Ascending aorta (tissue), 2 donors: ENCODE measurements around the gene FCER2. TPM values are rescaled to one million over a fixed set of nuclear protein-coding genes. Genes with fewer than 3 reads are reported as not detected.

Experiments
- DNase-seq, 2 donors: peaks; one replicate each; pipeline ENCODE4 v3.0.0-alpha.2; 2019; ENCODE audit warnings: low spot score in 2 of 2
- H3K27ac ChIP-seq, 2 donors: fragments of 200-600 bp; sonication (generic); one replicate each; pipeline ENCODE4 v1.5.1; 2016 to 2017; ENCODE audit warnings: mild to moderate bottlenecking in 1 of 2
- H3K27me3 ChIP-seq: fragments of 200-600 bp; sonication (generic); one replicate; pipeline ENCODE4 v1.5.1; 2017
- H3K36me3 ChIP-seq, 2 donors: fragments of 200-600 bp; sonication (generic); one replicate each; pipeline ENCODE4 v1.5.1; 2016
- H3K4me1 ChIP-seq, 2 donors: fragments of 200-600 bp; sonication (generic); one replicate each; pipeline ENCODE4 v1.5.1; 2016 to 2017; ENCODE audit warnings: mild to moderate bottlenecking in 1 of 2
- H3K4me3 ChIP-seq, 2 donors: fragments of 200-600 bp; sonication (generic); one replicate each; pipeline ENCODE4 v1.5.1; 2016 to 2017; ENCODE audit warnings: mild to moderate bottlenecking in 1 of 2
- H3K9me3 ChIP-seq, 2 donors: fragments of 200-600 bp; sonication (generic); one replicate each; pipeline ENCODE4 v1.5.1; 2016
- intact Hi-C: fragments of 100-400 bp; cut with DNase I; formaldehyde crosslinking; loops from one replicate; pipeline ENCODE4 v1.15.1; 2023
- total RNA-seq: library from RNA; depleted of rRNA; stranded (reverse); fragments of >200 nt; gene quantifications from one replicate; pipeline ENCODE4 v1.1.0, GENCODE V29; 2016
- TF ChIP-seq, protein P1 (sequence below), 3 experiments: fragments of 200-600 bp in 2 of 3; fragments of 450-650 bp in 1 of 3; sonication (generic) in 2 of 3; IDR thresholded peaks; one replicate each; pipeline ENCODE4 v1.5.1; 2016 to 2019; ENCODE audit warnings: antibody characterized with exemption in 3 of 3, mild to moderate bottlenecking in 1 of 3, moderate library complexity in 1 of 3

FCER2 gene
- total RNA-seq, 1 donor from 2014 or later, result not detected

DNA sequence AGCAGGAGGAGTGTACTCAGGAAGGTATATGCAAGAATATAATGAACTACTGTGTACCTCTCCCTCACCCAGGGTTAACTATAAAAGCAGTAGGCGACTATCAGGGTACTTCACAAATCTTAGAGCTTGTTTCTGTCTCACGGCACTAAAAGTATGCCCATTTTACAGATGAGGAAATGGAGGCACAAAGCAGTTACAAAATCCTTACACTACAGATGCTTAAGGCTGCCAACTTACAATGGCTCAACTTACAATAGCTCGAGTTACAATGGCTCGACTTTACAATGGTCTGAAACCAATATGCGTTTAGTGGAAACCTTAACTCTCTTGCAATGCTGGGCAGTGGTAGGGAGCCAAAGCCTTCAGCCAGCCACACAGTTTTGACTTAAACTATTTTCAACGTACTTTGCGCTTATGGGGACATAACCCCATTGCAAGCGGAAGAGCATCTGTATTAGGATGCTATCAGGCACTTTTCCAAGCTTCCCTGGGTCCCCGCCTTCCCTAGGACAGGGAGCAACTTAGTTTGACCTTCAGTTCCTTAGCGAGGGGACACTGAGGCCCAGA lies 4.1 kb downstream of the FCER2 start:
- TF ChIP-seq, protein P1, sequence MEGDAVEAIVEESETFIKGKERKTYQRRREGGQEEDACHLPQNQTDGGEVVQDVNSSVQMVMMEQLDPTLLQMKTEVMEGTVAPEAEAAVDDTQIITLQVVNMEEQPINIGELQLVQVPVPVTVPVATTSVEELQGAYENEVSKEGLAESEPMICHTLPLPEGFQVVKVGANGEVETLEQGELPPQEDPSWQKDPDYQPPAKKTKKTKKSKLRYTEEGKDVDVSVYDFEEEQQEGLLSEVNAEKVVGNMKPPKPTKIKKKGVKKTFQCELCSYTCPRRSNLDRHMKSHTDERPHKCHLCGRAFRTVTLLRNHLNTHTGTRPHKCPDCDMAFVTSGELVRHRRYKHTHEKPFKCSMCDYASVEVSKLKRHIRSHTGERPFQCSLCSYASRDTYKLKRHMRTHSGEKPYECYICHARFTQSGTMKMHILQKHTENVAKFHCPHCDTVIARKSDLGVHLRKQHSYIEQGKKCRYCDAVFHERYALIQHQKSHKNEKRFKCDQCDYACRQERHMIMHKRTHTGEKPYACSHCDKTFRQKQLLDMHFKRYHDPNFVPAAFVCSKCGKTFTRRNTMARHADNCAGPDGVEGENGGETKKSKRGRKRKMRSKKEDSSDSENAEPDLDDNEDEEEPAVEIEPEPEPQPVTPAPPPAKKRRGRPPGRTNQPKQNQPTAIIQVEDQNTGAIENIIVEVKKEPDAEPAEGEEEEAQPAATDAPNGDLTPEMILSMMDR (IDR thresholded peaks at IDR 0.05), result no peak
- Histone ChIP-seq H3K9me3 (no peaks in the 10 kb centered on the region), H3K4me3 (no peak overlapping the region), H3K36me3 (no peaks in the 10 kb centered on the region), H3K4me1 (no peaks in the 10 kb centered on the region), H3K27me3 (no peaks in the 10 kb centered on the region), H3K27ac (no peak overlapping the region)
- no peak for DNase-seq
- intact Hi-C loops, result no loop called here

DNA sequence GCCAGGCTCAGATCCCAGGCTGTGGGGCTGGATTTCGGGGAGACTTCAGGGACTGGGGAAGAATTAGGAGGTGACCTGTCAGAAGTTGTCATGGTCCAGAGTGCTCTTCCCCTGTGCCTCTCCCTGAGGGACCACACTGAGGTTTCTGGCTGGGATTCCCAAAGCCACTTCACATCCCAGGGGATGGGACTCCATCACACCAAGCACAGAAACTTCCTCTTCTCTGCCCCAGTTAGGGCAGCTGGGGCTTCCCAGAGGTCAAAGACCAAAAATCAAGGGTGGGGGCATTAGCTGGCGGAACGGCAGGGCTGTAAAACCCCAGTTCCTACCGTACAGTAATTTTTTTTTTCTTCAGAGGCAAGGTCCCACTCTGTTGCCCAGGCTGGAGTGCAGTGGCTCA lies 7.4 kb downstream of the FCER2 start:
- Histone ChIP-seq H3K27me3 (no peaks in the 10 kb centered on the region), H3K36me3 (no peaks in the 10 kb centered on the region), H3K4me1 (no peaks in the 10 kb centered on the region), H3K27ac (no peak overlapping the region), H3K9me3 (no peaks in the 10 kb centered on the region), H3K4me3 (no peak overlapping the region)
- intact Hi-C loops, result no loop called here
- no peak for DNase-seq
- TF ChIP-seq, protein P1 (IDR thresholded peaks at IDR 0.05), result no peak

DNA sequence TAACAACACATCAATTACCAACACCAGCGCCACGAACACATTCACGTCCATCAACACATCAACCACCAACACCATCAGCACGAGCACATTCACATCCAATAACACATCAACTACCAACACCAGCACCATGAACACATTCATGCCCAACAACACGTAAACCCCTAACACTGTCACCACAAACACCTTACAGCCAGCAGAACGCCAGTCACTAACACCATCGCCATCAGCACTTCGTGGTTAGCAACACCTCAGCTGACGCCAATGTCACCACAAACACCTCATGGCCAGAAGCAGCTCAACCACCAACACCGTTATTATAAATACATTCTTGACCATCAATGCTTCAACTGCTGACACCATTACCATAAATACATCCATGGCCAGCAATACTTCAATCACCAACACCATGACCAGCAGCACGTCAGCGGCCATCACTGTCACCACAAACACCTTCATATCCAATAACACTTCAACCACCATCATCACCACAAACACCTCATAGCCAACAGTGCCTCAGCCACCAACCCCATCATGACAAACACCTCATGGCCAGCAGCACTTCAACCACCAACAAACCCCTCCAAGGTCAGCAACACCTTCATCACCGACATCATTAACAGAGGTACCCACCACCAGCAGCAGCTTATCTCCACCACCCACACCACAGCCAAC lies 9.4 kb downstream of the FCER2 start:
- no peak overlapping the region for H3K4me3 ChIP-seq
- intact Hi-C loops, result no loop called here
- no peak overlapping the region for H3K27ac ChIP-seq
- no peak for DNase-seq
- H3K36me3 ChIP-seq, result no peaks in the 10 kb centered on the region
- H3K4me1 ChIP-seq, result no peaks in the 10 kb centered on the region
- H3K9me3 ChIP-seq, result no peaks in the 10 kb centered on the region
- H3K27me3 ChIP-seq, result no peaks in the 10 kb centered on the region
- TF ChIP-seq, protein P1 (IDR thresholded peaks at IDR 0.05), result no peak

DNA sequence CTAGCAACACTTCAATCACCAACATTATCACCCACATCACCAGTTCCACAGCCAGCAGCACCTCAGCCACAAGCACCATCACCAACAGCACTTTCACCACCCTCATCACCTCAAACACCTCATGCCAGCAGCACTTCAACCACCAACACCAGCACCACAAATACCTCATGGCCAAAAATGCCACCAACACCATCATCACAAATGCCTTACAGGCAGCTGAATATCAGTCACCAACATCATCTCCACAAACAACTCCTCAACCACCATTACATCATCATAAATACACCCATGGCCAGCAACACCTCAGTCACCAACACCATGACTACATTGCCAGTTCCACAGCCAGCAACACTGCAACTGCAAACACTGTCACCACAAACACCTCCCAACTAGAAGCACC lies 10.4 kb downstream of the FCER2 start:
- TF ChIP-seq, protein P1 (IDR thresholded peaks at IDR 0.05), result no peak
- H3K4me3 ChIP-seq, result no peak overlapping the region
- H3K36me3 ChIP-seq, result no peaks in the 10 kb centered on the region
- no peak for DNase-seq
- no peaks in the 10 kb centered on the region for H3K4me1 ChIP-seq
- no peaks in the 10 kb centered on the region for H3K27me3 ChIP-seq
- no peak overlapping the region for H3K27ac ChIP-seq
- intact Hi-C loops, result no loop called here
- H3K9me3 ChIP-seq, result no peaks in the 10 kb centered on the region

DNA sequence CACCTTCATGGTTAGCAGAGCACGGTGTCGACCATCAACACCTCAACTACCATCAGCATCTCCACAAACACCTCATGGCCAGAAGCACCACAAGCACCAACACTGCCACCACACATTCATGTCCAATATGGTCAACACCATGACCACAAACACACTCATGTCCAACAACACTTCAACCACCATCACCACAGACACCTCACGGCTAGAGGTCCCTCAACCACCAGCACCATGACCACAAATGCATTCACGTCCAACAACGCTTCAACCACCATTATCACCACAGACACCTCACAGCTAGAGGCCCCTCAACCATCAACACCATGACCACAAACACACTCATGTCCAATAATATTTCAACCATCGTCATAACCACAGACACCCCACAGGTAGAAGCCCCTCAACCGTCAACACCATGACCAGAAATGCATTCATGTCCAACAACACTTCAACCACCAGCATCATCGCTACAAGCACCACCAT lies 11.1 kb downstream of the FCER2 start:
- no peak overlapping the region for H3K4me3 ChIP-seq
- no peaks in the 10 kb centered on the region for H3K9me3 ChIP-seq
- TF ChIP-seq, protein P1 (IDR thresholded peaks at IDR 0.05), result no peak
- H3K27ac ChIP-seq, result no peak overlapping the region
- DNase-seq, result no peak
- H3K4me1 ChIP-seq, result no peaks in the 10 kb centered on the region
- intact Hi-C loops, result no loop called here
- H3K36me3 ChIP-seq, result no peaks in the 10 kb centered on the region
- H3K27me3 ChIP-seq, result no peaks in the 10 kb centered on the region
